Endothelial cell (in vitro differentiated cells): Measurements from ENCODE around the gene CYP1A2. TPM values are rescaled to one million over a fixed set of nuclear protein-coding genes. Genes with fewer than 3 reads are reported as not detected.

Source experiments
- DNase-seq: peaks from one replicate; pipeline ENCODE4 v3.0.0; 2021; ENCODE audit warnings: low spot score
- H3K27ac Mint-ChIP-seq: one replicate; pipeline ENCODE4 v1.8.0; 2021; ENCODE audit warnings: mixed read lengths, inconsistent platforms; ENCODE audit not compliant: unreplicated experiment
- H3K27me3 Mint-ChIP-seq: one replicate; pipeline ENCODE4 v1.8.0; 2021; ENCODE audit warnings: mild to moderate bottlenecking, moderate library complexity, mixed read lengths, inconsistent platforms; ENCODE audit not compliant: unreplicated experiment
- H3K36me3 Mint-ChIP-seq: one replicate; pipeline ENCODE4 v1.8.0; 2021; ENCODE audit warnings: mild to moderate bottlenecking, low read depth, mixed read lengths, inconsistent platforms; ENCODE audit not compliant: unreplicated experiment
- H3K4me1 Mint-ChIP-seq: one replicate; pipeline ENCODE4 v1.8.0; 2021; ENCODE audit warnings: mild to moderate bottlenecking, mixed read lengths, inconsistent platforms; ENCODE audit not compliant: unreplicated experiment
- H3K4me3 Mint-ChIP-seq: one replicate; pipeline ENCODE4 v1.8.0; 2021; ENCODE audit warnings: mild to moderate bottlenecking, mixed read lengths, inconsistent platforms; ENCODE audit not compliant: unreplicated experiment
- H3K9me3 Mint-ChIP-seq: one replicate; pipeline ENCODE4 v1.8.0; 2021; ENCODE audit warnings: mixed read lengths, inconsistent platforms; ENCODE audit not compliant: unreplicated experiment
- CTCF ChIP-seq: fragments of 200-600 bp; sonication (generic); IDR thresholded peaks from one replicate; pipeline ENCODE4 v1.5.0; 2021; ENCODE audit warnings: antibody characterized with exemption; ENCODE audit not compliant: unreplicated experiment
- total RNA-seq: library from RNA; stranded (reverse); fragmentation: NEBNext Ultra II Directional; extraction: Animal tissue kit (Norgen Biotek cat#: 25700); gene quantifications from one replicate; pipeline ENCODE4 v1.2.1, GENCODE V29; 2021; ENCODE audit not compliant: unreplicated experiment

Gene CYP1A2
- total RNA-seq, 1 donor from 2014 or later, result not detected

GRCh38 chr15:74779162-74779648 lies 30.6 kb downstream of the CYP1A2 start:
- H3K27ac Mint-ChIP-seq, result peak overlapping the region; percentile 52
- H3K9me3 Mint-ChIP-seq, result no peaks in the 10 kb centered on the region
- H3K27me3 Mint-ChIP-seq, result peaks cover 12% of the 10 kb centered on the region
- no peaks in the 10 kb centered on the region for H3K36me3 Mint-ChIP-seq
- H3K4me1 Mint-ChIP-seq, result peaks cover 68% of the 10 kb centered on the region
- H3K4me3 Mint-ChIP-seq, result no peak overlapping the region
- no peak for TF ChIP-seq CTCF
- DNase-seq, result no peak

- peaks cover 70% of the 10 kb centered on the region for H3K4me1 Mint-ChIP-seq
- peaks cover 12% of the 10 kb centered on the region for H3K27me3 Mint-ChIP-seq
- peak overlapping the region; percentile 74 for H3K27ac Mint-ChIP-seq
- H3K9me3 Mint-ChIP-seq, result no peaks in the 10 kb centered on the region
- peaks cover 4% of the 10 kb centered on the region for H3K36me3 Mint-ChIP-seq
- peak overlapping the region; percentile 92 for H3K4me3 Mint-ChIP-seq
- DNase-seq, result no peak
- no peak for TF ChIP-seq CTCF
Measured at GRCh38 chr15:74780523-74781430, 32.1 kb downstream of the CYP1A2 start.

- peak; percentile 85 for DNase-seq
- Mint-ChIP-seq H3K27me3 (peaks cover 12% of the 10 kb centered on the region), H3K9me3 (no peaks in the 10 kb centered on the region), H3K4me1 (peaks cover 64% of the 10 kb centered on the region), H3K27ac (peak within 1 kb of the TSS; percentile 74), H3K4me3 (peak within 1 kb of the TSS; percentile 95), H3K36me3 (peaks cover 4% of the 10 kb centered on the region)
- TF ChIP-seq CTCF, result peak; percentile 70
Measured at GRCh38 chr15:74781431-74782258, 33.0 kb downstream of the CYP1A2 start, which contains the start of gene CSK. Gene CSK (plus strand): TSS chr15:74782080. CDS start chr15:74798298, 16,218 bp downstream.

GRCh38 chr15:74782259-74783071 lies 33.8 kb downstream of the CYP1A2 start:
- H3K9me3 Mint-ChIP-seq, result no peaks in the 10 kb centered on the region
- peak; percentile 53 for DNase-seq
- H3K4me1 Mint-ChIP-seq, result peaks cover 57% of the 10 kb centered on the region
- H3K27me3 Mint-ChIP-seq, result peaks cover 12% of the 10 kb centered on the region
- H3K36me3 Mint-ChIP-seq, result peaks cover 4% of the 10 kb centered on the region
- H3K4me3 Mint-ChIP-seq, result peak overlapping the region; percentile 95
- no peak overlapping the region for H3K27ac Mint-ChIP-seq
- TF ChIP-seq CTCF, result no peak
